GM19463 (cell line): ENCODE results near the gene C1QTNF1.
"Not testable (repeated sequence)": the region's sequence is repeated elsewhere in the genome, so short reads cannot be mapped to it uniquely, and the experiment has no call there.

Experiments
- ATAC-seq: cut with Tn5 transposase; IDR thresholded peaks from one replicate; pipeline ENCODE4 v1.9.1; 2021; ENCODE audit warnings: mild to moderate bottlenecking, moderate library complexity; ENCODE audit not compliant: unreplicated experiment

The C1QTNF1 gene

GRCh38 chr17:79022507-79022991 lies 1.4 kb upstream of the C1QTNF1 start:
- no peak for ATAC-seq

- no peak for ATAC-seq
Measured at GRCh38 chr17:79023180-79023705, 726 bp upstream of the C1QTNF1 start.

GRCh38 chr17:79024901-79025737 lies 1.1 kb downstream of the C1QTNF1 start:
- ATAC-seq, result no peak

DNA sequence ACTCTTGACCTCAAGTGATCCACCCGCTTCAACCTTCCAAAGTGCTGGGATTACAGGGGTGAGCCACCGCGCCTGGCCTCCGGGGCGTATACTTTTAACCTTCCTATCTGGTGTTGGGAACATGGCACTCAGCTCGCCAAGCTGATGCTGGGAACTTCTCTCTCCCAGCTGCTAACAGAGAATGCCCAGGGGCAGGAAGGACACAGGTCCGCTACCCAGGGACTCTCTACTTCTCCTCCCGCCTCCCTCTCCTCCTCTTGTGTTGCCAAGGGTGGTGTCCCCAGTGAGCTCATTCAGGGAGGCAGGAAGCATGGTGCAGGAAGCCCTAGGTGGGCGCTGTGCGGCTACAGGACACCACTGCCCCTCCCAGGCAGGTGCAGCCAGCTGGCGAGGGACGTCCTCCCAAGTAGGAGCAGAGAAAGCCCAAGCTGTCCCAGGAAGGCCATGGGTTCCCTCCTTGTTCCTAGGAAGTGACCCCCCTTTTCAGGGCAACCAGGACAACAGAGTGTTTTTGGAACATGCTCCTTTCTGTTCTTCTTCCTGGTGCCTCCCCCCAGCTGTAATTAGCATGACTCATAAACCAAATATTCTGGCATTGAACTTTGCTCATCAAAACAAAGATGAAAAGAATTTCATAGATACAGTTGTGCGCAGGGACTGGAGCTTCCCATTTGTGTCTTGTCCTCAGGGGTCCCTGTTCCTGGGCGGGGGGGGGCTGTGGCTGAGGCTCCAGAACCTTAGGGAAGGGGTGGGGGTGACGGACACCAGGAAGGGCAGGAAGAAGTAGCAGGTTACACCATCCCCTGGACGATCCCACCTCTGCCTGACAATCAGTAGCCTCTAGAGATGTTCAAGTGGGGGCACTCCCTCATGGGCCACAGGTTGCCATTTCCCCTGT lies 2.7 kb downstream of the C1QTNF1 start:
- no peak for ATAC-seq

- no peak for ATAC-seq
Measured at GRCh38 chr17:79027274-79027924, 3.4 kb downstream of the C1QTNF1 start.

- no peak for ATAC-seq
Measured at GRCh38 chr17:79027925-79028491, 4.0 kb downstream of the C1QTNF1 start.

DNA sequence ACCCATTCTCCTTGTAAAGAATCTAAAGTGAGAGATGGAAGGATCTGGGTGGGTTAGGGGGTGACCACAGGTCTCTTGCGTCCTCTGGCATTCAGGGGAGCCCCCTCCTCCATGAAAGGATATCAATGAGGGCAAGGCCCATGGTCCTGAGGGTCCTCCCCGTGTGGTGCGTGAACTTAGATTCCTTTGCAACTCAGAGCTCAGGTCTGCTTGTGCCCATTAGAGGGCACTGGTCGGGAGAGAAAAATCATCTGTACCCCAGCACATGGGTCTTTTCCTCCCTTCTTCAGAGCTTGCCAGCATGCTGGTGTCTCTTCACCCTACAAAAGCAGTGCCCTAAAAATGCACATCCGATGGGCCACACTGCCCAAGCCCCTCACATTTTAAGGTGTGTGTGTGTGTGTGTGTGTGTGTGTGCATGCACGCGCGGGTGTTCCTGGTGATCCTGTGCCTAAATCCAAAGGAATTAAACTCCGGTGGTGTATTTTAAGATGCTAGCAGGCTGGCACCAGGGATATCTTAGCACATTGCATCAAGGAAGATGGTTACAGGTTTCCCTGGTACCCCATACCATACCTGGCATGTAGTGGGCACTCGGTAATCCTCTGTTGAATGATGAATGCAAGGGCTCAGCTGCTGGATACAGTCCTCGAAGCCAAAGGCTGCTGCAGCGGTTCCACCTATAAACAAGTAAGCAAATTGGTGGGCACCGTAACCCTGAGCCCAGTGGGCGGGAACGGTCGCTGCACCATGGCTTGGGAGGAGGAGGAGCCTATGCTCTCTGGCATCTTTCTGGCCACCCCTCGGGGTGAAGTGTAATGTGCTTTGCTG lies 4.7 kb downstream of the C1QTNF1 start:
- ATAC-seq, result no peak

- ATAC-seq, result no peak
Measured at GRCh38 chr17:79029327-79030009, 5.5 kb downstream of the C1QTNF1 start.

GRCh38 chr17:79030636-79031035 lies 6.7 kb downstream of the C1QTNF1 start:
- ATAC-seq, result not testable (repeated sequence)

- ATAC-seq, result no peak
Measured at GRCh38 chr17:79031996-79032875, 8.3 kb downstream of the C1QTNF1 start.

DNA sequence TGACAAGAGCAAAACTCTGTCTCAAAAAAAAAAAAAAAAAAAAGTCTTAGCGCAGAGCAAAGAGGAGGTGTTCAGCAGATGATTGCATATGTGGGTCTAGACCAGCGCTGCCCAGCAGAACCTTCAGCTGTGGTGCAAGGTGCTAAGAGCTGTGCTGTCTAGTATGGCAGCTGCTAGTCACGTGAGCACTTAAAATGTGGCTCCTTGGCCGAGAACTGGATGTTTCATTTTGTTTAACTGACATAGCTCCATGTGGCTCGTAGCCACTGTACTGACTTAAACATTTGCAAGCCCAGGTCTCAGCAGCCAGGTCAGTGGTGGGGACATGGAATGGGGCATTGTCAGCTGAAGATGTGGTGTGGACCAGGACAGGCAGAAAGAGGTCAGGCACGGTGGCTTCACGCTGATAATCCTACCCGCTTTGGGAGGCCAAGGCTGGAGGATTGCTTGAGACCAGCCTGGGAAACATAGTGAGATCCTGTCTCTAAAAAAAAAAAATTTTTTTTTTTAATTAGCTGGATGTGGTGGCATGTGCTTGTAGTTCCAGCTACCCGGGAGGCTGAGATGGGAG lies 9.2 kb downstream of the C1QTNF1 start:
- ATAC-seq, result no peak

- ATAC-seq, result no peak
Measured at GRCh38 chr17:79033741-79034501, 10.0 kb downstream of the C1QTNF1 start.

- no peak for ATAC-seq
Measured at GRCh38 chr17:79034931-79035485, 11.0 kb downstream of the C1QTNF1 start.

DNA sequence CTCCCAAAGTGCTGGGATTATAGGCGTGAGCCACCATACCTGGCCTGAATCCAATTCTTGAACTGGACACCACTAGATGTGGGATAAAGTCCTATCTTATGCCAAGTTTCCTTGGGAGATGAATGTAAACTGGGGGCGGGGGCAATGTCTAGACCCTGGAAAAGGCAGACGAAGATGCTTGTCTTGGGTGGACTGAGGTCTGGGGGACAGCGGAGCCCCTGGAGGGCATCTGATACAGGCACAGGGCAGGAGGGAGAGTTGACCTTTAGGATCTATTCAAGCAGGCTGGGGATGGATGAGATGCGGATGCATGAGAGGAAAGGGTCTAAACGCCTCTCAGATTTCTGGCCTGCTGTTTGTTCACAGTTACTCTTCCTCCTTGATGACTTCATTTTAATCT lies 11.7 kb downstream of the C1QTNF1 start:
- no peak for ATAC-seq

DNA sequence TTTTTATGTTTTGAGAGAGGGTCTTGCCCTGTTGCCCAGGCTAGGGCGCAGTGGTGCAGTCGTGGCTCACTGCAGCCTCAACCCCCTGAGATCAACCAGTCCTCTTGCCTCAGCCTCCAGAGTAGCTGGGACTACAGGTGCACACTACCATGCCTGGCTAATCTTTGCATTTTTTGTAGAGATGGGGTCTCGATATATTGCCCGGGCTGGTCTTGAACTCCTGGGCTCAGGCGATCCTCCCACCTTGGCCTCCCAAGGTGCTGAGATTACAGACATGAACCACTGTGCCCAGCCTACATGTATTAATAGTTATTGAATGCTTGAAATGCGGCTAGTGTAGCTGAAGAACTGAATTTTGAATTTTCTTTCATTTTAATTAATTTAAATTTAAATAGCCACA lies 12.2 kb downstream of the C1QTNF1 start:
- no peak for ATAC-seq

- no peak for ATAC-seq
Measured at GRCh38 chr17:79036596-79036995, 12.6 kb downstream of the C1QTNF1 start.
